HG03095 (cell line): Measurements from ENCODE around the gene OR5A1.
"Not testable (repeated sequence)": the region's sequence is repeated elsewhere in the genome, so short reads cannot be mapped to it uniquely, and the experiment has no call there.

Source experiments
- ATAC-seq: cut with Tn5 transposase; IDR thresholded peaks from one replicate; pipeline ENCODE4 v1.9.1; 2021; ENCODE audit warnings: moderate library complexity; ENCODE audit not compliant: unreplicated experiment

OR5A1 gene

DNA sequence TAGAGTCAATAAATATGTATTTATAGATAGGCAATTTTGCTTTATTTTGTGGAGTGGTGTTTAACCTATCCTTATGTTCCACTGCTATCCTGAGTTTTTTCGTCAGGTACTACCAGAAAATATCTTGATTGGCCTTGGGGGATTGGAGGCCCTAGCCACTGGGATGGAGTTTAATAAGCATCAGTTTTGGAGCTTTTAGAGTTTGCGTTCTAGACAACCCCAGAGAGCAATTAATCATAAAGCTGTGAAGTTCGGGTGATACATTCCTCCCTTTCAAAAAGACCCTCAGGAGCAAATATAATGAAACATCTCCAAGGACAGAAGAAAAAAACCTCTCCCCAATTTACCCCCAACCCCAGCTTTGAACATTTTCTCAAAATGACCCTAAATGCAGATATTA, at the start of gene OR5A1:
Gene OR5A1 (plus strand): TSS at position 301 of the 400 bp plus-strand sequence. CDS start 6,700 bp downstream, outside the sequence.
- no peak for ATAC-seq

DNA sequence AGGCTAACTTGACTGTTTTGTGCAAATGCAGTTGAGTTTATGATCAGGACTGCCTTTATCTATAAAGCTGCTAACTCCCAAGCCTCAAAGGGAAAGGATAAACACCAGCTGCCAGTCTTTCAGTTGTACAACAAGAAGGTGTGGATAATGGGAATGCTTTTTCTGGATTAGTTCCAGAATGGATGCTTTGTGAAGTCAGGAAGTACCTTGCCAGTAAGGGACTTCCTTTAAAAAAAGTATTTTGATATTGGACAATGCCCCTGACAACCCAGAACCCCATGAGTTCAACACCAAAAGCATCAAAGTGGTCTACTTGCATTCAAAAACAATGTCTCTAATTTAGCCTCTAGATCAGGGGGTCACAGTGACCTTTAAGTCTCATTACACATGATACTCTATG, 42.1 kb upstream of the OR5A1 start:
- ATAC-seq = no peak

DNA sequence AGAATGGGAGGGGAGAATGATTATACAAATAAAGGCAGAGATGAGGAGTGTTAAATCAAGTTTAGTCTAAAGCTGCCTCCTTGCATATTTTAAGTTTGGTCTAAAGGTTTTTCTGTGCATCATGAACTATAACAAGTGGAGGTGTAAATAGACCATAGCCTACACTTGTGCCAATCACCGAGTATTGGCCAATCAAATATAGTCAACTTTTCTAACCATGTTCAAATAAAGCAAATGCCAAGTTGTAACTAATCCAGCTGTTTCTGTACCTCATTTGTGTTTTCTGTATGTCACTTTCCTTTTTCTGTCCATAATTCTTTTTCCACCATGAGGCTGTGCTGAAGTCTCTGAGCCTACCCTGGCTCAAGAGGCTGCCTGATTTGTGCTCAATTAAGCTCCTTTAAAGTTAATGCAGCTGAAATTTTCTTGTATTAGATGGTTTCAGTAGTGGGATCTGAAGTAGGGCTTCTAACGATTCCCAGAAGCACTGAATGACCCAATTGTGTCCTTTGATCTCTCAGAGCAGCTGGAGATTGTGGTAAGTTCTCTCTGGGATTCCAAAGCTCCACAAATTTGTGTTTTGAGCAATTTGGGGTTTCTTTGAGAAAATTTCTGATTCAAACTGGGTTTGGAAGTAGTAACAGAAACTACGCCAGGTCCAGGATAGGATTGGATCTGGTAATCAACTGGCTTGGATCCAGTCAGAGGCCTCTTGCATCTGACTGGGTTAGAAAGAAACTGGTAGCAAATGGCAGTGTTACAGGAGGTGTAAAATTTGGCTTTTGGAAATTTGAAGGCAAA, 35.6 kb upstream of the OR5A1 start:
- ATAC-seq = no peak

DNA sequence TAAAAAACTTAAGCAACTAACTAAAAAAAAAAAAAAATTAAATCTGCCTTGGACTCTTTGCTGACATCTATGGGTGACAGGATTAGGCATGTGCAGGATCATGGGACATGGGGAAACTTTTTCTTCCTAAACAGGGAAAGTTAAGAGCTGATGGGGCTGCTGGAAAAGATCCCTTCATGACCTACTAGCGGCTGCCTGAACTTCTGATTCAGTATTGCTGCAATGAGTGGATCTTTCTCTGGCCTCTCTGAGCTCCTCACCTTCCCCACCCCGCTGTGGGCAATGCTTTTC, 35.1 kb upstream of the OR5A1 start:
- no peak for ATAC-seq

DNA sequence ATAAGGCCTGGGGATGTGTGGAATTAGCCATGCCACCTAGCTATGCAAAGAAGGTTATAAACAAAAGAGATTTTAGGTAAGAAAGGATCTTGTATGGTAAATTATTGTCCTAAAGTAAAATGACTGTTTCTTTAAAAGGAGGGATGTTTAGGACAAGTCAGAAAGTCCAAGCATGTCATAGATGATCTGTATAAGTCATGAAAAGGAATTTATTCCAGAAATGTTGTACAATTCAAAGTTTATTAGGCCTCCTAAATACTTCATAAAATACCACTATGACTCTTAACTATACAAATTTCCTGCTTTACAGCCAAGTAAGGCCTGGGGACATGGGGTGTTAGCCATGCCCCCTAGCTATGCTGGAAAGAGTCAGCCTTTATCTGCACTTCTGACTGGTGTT, 32.7 kb upstream of the OR5A1 start:
- no peak for ATAC-seq

DNA sequence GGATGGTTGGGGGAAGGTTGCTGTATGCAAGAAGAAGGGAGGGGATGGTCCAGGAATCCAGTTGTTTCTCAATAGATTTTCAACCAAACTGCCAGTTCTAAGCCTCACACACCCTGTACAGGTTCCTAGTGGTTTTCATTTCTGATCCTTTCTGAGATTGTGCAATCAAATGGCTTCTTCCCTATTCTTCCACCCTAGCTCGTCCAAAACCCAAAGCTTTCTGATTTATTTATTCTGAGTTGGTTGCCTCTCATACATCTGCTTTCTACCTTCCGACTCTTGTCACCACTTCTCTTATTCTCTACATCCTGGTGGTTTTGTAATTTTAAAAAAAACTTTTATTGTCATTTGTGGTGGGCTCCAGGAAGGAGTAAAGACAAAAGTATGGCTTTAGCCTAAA, 22.6 kb upstream of the OR5A1 start:
- no peak for ATAC-seq

DNA sequence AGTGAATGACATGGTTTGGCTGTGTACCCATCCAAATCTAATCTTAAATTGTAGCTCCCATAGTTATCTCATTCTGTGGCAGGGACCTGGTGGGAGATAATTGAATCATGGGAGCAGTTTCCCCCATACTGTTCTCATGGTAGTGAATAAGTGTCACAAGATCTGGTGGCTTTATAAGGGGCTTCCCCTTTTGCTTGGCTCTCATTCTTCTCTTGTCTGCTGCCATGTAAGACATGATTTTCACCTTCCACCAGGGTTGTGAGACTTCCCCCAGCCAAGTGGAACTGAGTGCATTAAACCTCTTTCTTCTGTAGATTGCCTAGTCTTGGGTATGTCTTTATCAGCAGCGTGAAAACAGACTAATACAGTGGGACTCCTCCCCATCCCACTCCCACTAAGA, 21.2 kb upstream of the OR5A1 start:
- ATAC-seq = no peak

DNA sequence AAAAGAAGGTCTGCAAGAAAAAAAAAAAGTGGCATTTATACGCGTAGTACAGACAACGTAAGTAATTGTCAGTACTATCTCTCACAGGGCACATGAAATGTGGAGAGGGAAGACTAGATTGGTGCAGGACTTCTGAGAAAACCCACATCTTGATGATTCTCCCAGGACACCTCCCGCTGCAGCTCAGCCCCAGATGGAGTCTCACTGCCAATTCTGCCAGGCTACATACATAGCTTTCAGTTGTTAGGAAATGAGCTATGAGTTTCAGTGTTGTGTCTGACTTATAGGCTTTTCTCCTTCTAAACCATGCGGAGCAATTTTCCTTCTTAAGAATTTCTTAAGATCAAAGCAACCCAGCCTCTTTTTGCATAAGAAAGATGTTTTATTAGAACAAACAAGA, 19.7 kb upstream of the OR5A1 start:
- ATAC-seq = no peak

DNA sequence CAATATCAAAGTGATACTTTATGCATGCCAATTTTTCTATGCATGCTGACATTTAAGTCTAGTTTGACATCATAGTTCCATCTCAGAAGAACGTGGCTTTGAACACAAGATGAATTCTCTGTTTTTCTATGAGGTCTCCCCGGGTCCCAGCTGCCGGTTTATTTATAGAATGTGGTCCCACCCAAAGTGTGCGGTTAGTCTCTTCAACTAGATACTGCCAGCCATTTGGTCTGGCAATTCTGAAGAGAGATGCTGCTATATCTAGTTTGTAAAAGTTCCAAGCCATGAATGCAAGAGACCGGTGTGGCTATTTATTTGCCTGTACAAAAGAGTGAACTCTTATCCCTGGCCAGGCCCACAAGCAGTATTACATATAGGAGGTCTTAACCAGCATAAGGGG, 19.2 kb upstream of the OR5A1 start:
- no peak for ATAC-seq

DNA sequence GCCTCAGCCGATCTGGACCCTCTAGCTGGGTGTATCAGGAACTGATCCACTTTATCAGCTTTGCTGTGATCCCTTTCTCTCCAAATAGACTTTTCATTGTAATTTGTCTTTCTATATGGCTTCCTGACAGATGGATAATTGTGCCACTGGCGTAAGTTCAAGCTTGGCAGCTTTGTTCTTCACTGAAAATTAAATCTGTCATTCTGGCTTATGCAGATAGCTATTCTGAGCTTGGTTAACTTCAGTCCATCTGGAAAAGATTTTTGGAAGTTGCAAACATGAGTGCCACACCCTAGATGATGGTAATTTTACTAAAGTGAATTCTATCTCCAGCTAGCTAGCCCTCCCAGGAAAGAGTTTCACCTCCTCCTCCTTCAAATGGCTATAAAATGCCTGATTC, 18.1 kb upstream of the OR5A1 start:
- ATAC-seq = no peak

DNA sequence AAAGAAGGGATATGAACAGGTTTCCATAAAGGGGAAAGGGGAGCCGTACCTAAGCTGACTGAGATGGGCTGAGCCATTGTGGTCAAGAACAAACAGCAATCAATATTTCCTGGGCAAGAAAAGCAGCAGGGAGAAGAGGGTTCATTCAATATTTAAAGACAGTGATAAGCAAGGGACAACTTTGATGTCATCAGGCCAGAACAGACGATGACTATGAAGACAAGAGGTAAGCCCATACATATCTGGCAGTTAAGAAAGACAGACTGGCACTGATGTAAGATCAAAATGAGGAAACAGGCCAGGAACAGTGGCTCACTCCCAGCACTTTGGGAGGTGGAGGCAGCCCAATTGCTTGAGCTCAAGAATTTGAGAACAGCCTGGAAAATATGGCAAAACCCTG, 12.4 kb upstream of the OR5A1 start:
- ATAC-seq = no peak

DNA sequence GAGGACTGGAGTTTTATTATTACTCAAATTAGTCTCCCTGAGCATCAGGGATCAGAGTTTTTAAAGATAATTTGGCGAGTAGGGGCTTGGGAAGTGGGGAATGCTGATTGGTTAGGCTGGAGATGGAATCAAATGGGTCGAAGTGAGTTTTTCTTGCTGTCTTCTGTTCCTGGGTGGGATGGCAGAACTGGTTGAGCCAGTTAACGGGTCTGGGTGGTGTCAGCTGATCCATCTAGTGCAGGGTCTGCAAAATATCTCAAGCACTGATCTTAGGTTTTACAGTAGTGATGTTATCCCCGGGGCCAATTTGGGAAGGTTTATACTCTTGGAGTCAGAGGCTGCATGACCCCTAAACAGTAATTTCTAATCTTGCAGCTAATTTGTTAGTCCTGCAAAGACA, 11.1 kb upstream of the OR5A1 start:
- ATAC-seq = no peak

DNA sequence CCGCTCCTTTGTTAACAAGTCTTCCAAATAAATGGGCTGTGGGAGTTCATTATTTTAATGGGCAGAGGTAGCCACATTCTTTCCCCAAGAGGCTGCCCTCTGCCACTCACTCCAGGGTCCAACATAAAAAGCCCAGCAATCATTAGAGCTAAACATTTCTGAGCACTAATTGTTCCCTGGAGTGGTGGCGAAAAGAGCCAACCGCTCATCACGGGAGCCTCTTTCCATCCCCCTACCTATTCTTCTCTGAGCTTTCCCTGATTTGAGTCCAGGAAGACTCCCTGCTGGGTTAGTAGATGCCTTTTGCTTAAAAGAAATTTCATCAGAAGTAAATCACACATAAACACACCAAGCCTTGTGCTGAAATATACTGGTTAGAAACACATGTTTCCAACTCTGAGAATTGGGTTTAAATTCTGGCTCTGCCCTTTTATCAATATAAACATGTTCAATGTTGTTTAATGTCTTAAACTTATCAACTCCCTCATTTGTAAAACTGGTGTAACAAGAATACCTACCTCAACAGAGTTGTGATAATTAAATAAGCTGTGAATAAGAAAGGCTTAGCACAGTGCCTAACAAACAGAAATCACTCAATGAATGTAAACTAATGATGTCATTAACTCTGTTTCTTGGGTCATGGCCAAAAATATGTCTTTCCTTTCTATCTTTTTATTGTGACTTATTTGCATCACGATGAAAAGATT, 9.8 kb upstream of the OR5A1 start, which contains the start of gene OR5A2:
Gene OR5A2 (minus strand): TSS at position 53 of the 707 bp plus-strand sequence. CDS start 3,460 bp downstream, outside the sequence.
- no peak for ATAC-seq

DNA sequence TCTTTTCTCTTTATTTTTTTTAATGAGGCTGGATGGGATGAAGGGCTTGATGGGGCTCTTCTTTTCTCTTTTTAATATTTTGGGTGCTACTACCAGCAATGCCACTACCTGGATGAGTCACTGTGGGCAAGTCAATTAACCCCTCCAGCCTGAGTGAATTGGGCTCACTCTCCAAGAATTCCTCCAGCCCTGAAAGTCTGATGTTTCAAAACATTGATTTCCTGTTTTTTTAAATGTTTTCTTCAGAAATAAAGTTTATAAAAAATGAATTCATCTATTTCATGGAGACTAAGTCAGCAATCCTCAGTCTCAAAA, 9.2 kb upstream of the OR5A1 start:
- no peak for ATAC-seq

DNA sequence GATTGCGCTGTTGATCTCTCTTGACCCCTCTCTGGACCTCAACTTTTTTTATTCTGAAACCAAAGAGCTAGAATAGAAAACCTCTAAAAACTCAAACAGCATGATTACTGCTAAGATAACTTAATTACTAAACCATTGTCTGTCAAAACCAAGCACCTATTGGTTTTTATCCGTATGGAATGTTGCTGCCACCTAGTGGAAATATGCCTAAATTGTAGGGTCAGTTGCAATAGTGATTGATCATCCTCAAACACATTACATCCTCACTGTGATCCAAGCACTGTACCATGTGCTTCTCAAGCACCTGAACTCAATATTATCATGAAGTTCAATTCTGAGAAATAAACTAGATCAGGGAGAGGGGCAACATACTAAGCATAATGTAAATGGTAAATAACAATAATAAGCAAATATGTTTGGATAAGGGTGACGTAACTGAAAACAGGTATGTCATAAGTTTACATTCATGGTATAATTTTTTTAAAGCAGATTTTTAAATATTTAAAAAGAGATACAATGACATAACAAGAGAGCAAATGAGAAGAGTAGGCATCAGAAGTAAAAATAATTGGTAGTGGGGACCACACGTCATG, 6.2 kb upstream of the OR5A1 start:
- peak; percentile 65 for ATAC-seq

DNA sequence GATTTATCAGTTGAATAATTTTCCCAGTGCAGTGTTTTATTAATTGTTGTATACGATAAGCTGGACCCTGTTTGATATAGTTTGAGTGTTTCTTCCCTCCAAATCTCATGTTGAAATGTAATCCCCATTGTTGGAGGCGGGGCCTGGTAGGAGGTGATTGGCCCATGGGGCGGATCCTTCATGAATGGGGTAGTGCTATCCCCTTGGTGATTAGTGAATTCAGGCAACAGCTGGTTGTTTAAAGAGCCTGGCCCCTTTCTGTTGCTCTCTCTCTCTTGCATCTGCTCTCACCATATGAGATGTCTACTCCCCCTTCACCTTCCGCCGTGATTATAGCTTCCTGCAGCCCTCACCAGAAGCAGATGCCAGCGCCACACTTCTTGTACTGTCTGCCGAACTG, 1.5 kb downstream of the OR5A1 start:
- no peak for ATAC-seq

DNA sequence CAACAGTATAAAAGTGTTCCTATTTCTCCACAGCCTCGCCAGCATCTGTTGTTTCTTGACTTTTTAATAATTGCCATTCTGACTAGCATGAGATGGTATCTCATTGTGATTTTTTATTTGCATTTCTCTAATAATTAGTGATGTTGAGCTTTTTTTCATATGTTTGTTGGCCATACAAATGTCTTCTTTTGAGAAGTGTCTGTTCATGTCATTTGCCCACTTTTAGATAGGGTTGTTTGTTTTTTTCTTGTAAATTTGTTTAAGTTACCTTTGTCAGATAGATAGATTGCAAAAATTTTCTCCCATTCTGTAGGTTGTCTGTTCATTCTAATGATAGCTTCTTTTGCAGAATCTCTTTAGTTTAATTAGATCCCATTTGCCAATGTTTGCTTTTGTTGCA, 9.4 kb downstream of the OR5A1 start:
- ATAC-seq = not testable (repeated sequence)

DNA sequence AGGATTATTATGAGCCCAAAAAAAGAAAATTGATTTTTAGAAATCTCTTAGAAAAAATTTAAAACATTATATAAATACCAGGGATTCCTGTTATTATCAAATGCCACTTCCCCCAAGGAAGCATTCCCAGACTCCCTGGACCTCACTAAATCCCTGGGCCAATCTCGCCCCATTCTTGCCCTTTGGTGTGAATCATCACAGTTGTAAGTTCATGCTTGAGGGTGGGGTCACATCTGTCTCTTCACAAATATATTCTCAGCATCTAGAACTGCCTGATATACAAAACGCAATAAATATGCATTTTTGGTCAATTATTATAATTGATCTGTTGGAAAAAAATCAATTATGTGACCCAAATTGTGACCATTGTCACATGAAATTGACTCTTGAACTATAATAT, 12.2 kb downstream of the OR5A1 start:
- no peak for ATAC-seq

DNA sequence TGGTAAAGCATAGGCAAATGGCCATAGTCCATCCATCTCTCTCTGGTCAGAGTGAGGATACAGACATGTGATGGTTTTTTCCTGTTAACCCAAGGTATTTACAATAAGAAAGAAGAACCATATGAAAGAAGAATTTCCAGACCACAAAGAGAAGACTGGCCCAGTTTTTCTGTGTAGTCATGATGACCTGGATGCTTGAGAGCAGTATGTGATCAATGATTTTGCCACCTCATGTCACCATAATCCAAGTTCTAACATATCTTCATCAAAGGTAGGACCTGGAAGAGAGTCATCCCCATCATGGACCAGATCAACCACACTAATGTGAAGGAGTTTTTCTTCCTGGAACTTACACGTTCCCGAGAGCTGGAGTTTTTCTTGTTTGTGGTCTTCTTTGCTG, 20.4 kb downstream of the OR5A1 start, which contains the start of gene OR4D6:
Gene OR4D6 (plus strand): TSS at position 301 of the 400 bp plus-strand sequence. CDS start 0 bp downstream, at position 301.
- ATAC-seq = no peak

DNA sequence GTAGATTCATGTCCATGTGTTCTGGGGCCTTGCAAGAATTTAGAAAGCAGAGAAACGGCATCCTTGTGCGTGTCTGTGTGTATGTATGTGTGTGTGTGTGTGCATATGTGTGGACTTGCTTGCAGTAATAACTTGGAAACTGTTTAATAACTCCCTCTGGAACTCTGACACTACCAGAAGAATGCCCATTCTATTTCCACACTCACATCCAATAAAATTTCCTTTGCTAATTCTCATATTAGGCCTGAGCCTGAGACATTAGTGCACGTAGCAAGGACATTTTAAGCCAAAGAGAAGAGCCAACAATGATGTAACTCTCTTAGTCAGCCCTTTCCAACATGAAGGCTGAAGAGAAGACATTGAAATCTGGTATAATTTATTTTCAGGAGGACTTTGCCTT, 23.6 kb downstream of the OR5A1 start:
- ATAC-seq = no peak

DNA sequence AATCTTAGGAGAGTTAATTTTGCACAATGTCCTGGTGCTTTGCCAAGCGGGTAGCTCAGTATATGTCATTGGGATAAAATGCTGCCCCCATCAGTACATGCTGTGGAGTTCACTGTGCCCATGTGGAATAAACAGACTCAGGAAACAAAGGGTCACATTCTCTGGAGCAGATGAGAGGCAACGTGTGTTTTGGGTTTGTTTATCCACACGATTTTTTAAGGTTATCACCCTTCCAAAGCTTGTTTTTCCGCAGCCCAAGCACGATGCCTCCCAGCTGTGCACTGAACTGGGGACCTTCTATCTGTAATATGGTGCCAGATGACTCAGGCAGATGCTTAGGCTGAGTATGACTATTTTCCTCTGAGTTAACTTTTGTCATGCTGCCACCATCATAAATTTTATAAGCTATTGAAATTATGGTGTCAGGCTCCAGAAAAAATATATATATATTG, 26.9 kb downstream of the OR5A1 start:
- ATAC-seq = no peak

DNA sequence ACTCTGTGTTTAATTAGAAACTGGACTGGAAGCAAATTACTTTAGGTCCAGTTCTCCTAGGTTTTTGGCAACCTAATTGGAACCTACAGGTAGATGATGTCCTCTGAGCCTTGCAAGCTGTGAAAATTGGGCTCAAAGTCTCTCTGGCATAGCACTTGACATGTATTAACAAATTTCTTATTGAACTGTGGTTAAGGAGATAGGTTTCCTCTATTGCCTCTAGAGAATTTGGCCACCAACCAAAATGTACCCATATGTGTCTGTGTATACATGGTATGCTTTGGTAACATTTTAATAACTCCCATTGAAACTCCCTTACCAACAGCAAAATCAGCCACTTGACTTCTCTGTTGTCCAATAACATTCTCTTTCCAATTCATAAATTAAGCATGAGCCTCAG, 36.7 kb downstream of the OR5A1 start, which contains the start of gene OR4D10:
Gene OR4D10 (plus strand): TSS at position 301 of the 400 bp plus-strand sequence. CDS start 4,115 bp downstream, outside the sequence.
- ATAC-seq = no peak
